Cardiac muscle cell (in vitro differentiated cells and primary cell): ENCODE data around the gene CAMSAP2. TPM values are rescaled to one million over a fixed set of nuclear protein-coding genes. Genes with fewer than 3 reads are reported as not detected.

Source experiments
- DNase-seq, 2 donors: peaks; one replicate each; pipeline versions ENCODE4 v3.0.0 to v3.0.0-alpha.2; 2010 to 2017; ENCODE audit warnings: low read depth in 1 of 2, low spot score in 1 of 2
- H3K27ac ChIP-seq: fragments of 200-600 bp; sonication (generic); 2 replicates; pipeline ENCODE4 v1.5.1; 2016
- H3K27me3 ChIP-seq: fragments of 200-600 bp; sonication (generic); 2 replicates; pipeline ENCODE4 v1.6.0; 2016; ENCODE audit warnings: control low read depth
- H3K36me3 ChIP-seq: fragments of 200-600 bp; sonication (generic); 2 replicates; pipeline ENCODE4 v1.5.1; 2016; ENCODE audit warnings: control low read depth
- H3K4me1 ChIP-seq: fragments of 200-600 bp; sonication (generic); 2 replicates; pipeline ENCODE4 v1.8.1; 2017; ENCODE audit warnings: low read depth, mild to moderate bottlenecking, mixed run types
- H3K4me3 ChIP-seq: fragments of 200-600 bp; sonication (generic); 2 replicates; pipeline ENCODE4 v1.5.1; 2016; ENCODE audit warnings: mild to moderate bottlenecking
- H3K9me3 ChIP-seq: fragments of 200-600 bp; sonication (generic); 2 replicates; pipeline ENCODE4 v1.5.1; 2017; ENCODE audit warnings: low read depth, mild to moderate bottlenecking, control low read depth
- CTCF ChIP-seq: IDR thresholded peaks from 2 replicates; pipeline ENCODE4 v1.5.1; 2012; ENCODE audit warnings: low read depth, mild to moderate bottlenecking, low read length
- polyA plus RNA-seq: library from polyadenylated mRNA; unstranded; fragments of >200 nt; fragmentation: Nextera tagmentation; extraction: Ambion mirVana; gene quantifications from 2 replicates; pipeline ENCODE4 v1.2.1, GENCODE V29; 2016
- total RNA-seq: library from RNA; depleted of rRNA; stranded (reverse); fragments of >200 nt; gene quantifications from 2 replicates; pipeline ENCODE4 v1.2.3, GENCODE V29; 2016

CAMSAP2 gene
- total and polyA plus RNA-seq, 2 experiments from 2014 or later = 12.6 to 22.8 TPM

- no peaks in the 10 kb centered on the region for H3K36me3 ChIP-seq
- H3K4me1 ChIP-seq = no peaks in the 10 kb centered on the region
- H3K27me3 ChIP-seq = no peaks in the 10 kb centered on the region
- H3K9me3 ChIP-seq = no peaks in the 10 kb centered on the region
- H3K4me3 ChIP-seq = no peak overlapping the region
- no peak for TF ChIP-seq CTCF
- H3K27ac ChIP-seq = no peak overlapping the region
- no peak for DNase-seq
Measured at GRCh38 chr1:200704986-200705500, 33.6 kb upstream of the CAMSAP2 start.

- TF ChIP-seq CTCF = no peak
- no peak overlapping the region for H3K4me3 ChIP-seq
- DNase-seq = no peak
- no peaks in the 10 kb centered on the region for H3K9me3 ChIP-seq
- no peaks in the 10 kb centered on the region for H3K27me3 ChIP-seq
- no peaks in the 10 kb centered on the region for H3K36me3 ChIP-seq
- no peak overlapping the region for H3K27ac ChIP-seq
- no peaks in the 10 kb centered on the region for H3K4me1 ChIP-seq
Measured at GRCh38 chr1:200706111-200706814, 32.4 kb upstream of the CAMSAP2 start.

- no peaks in the 10 kb centered on the region for H3K27me3 ChIP-seq
- no peaks in the 10 kb centered on the region for H3K4me1 ChIP-seq
- TF ChIP-seq CTCF = no peak
- no peak overlapping the region for H3K27ac ChIP-seq
- DNase-seq = no peak
- no peaks in the 10 kb centered on the region for H3K36me3 ChIP-seq
- H3K9me3 ChIP-seq = no peaks in the 10 kb centered on the region
- no peak overlapping the region for H3K4me3 ChIP-seq
Measured at GRCh38 chr1:200707116-200707515, 31.6 kb upstream of the CAMSAP2 start.

- DNase-seq = no peak
- H3K4me3 ChIP-seq = no peak overlapping the region
- no peaks in the 10 kb centered on the region for H3K9me3 ChIP-seq
- no peaks in the 10 kb centered on the region for H3K4me1 ChIP-seq
- no peaks in the 10 kb centered on the region for H3K36me3 ChIP-seq
- no peaks in the 10 kb centered on the region for H3K27me3 ChIP-seq
- no peak for TF ChIP-seq CTCF
- H3K27ac ChIP-seq = no peak overlapping the region
Measured at GRCh38 chr1:200708161-200708560, 30.5 kb upstream of the CAMSAP2 start.

GRCh38 chr1:200708769-200709168 lies 29.9 kb upstream of the CAMSAP2 start:
- no peak for DNase-seq
- Histone ChIP-seq H3K27ac (no peak overlapping the region), H3K36me3 (no peaks in the 10 kb centered on the region), H3K27me3 (no peaks in the 10 kb centered on the region), H3K9me3 (no peaks in the 10 kb centered on the region), H3K4me1 (no peaks in the 10 kb centered on the region), H3K4me3 (no peak overlapping the region)
- no peak for TF ChIP-seq CTCF
